PC-3 (cell line): ENCODE results near the gene CCDC85B. TPM values are rescaled to one million over a fixed set of nuclear protein-coding genes. Genes with fewer than 3 reads are reported as not detected.

Source experiments
- ATAC-seq: fragments of 200-7000 bp; cut with Tn5 transposase; 2 replicates; pipeline ENCODE4 v1.9.1; 2020; ENCODE audit warnings: mild to moderate bottlenecking, moderate library complexity
- BruUV-seq: library from RNA; stranded (reverse); fragments of 400-500 nt; replicated peaks from 2 replicates; lab custom pipeline; 2021; lab: Mats Ljungman, UMichigan
- CTCF ChIA-PET: fragments of 300-600 bp; sonication (Branson Sonifier 250); formaldehyde crosslinking; loops from one replicate; lab custom pipeline; 2022; ENCODE audit warnings: antibody characterized with exemption; lab: Charles Lee
- POLR2A ChIA-PET: fragments of 300-600 bp; sonication (Branson Sonifier 250); formaldehyde crosslinking; loops from one replicate; lab custom pipeline; 2022; ENCODE audit warnings: antibody characterized with exemption; ENCODE audit not compliant: unreplicated experiment; lab: Charles Lee
- DNase-seq: peaks from one replicate; pipeline ENCODE4 v3.0.0-alpha.2; 2015
- H2AFZ ChIP-seq: fragments of 300-600 bp; sonication (generic); 2 replicates; pipeline ENCODE4 v1.6.0; 2016; ENCODE audit warnings: antibody characterized with exemption, low read length
- H3F3A ChIP-seq: fragments of 300-600 bp; sonication (generic); one replicate; pipeline ENCODE4 v1.6.0; 2017; ENCODE audit warnings: antibody characterized with exemption, low read length, control low read depth, mild to moderate bottlenecking; ENCODE audit not compliant: unreplicated experiment
- H3K27ac ChIP-seq: fragments of 300-600 bp; sonication (generic); 2 replicates; pipeline ENCODE4 v1.5.1; 2016; ENCODE audit warnings: mild to moderate bottlenecking, low read length
- H3K27me3 ChIP-seq: fragments of 300-600 bp; sonication (generic); 2 replicates; pipeline ENCODE4 v1.6.1; 2016; ENCODE audit warnings: low read length, mixed read lengths
- H3K36me3 ChIP-seq: fragments of 300-600 bp; sonication (generic); 2 replicates; pipeline ENCODE4 v1.6.1; 2016; ENCODE audit warnings: low read depth, mixed run types, low read length, mixed read lengths
- H3K4me1 ChIP-seq: fragments of 300-600 bp; sonication (generic); 2 replicates; pipeline ENCODE4 v1.5.1; 2016; ENCODE audit warnings: low read length; ENCODE audit not compliant: insufficient read depth
- H3K4me2 ChIP-seq: fragments of 300-600 bp; sonication (generic); 2 replicates; pipeline ENCODE4 v1.6.0; 2016; ENCODE audit warnings: low read length
- H3K4me3 ChIP-seq: fragments of 300-600 bp; sonication (generic); 2 replicates; pipeline ENCODE4 v1.5.1; 2016; ENCODE audit warnings: mild to moderate bottlenecking, low read length, mixed read lengths
- H3K79me2 ChIP-seq: fragments of 300-600 bp; sonication (generic); 2 replicates; pipeline ENCODE4 v1.6.1; 2017; ENCODE audit warnings: low read length, mixed read lengths
- H3K9ac ChIP-seq: fragments of 300-600 bp; sonication (generic); 2 replicates; pipeline ENCODE4 v1.6.0; 2016; ENCODE audit warnings: mild to moderate bottlenecking, low read length
- H3K9me2 ChIP-seq: fragments of 300-600 bp; sonication (generic); replicated peaks from 2 replicates; pipeline ENCODE4 v1.6.1; 2016; ENCODE audit warnings: mixed run types, low read length, mixed read lengths
- H3K9me3 ChIP-seq: fragments of 300-600 bp; sonication (generic); 2 replicates; pipeline ENCODE4 v1.6.1; 2016; ENCODE audit warnings: low read length, mixed read lengths
- H4K20me1 ChIP-seq: fragments of 300-600 bp; sonication (generic); 2 replicates; pipeline ENCODE4 v1.6.1; 2016; ENCODE audit warnings: low read length, mixed read lengths
- EZH2 ChIP-seq: fragments of 300-600 bp; sonication (generic); IDR thresholded peaks from one replicate; pipeline ENCODE4 v1.6.1; 2017; ENCODE audit warnings: antibody characterized with exemption, mild to moderate bottlenecking, low read length; ENCODE audit not compliant: unreplicated experiment
- EZH2phosphoT487 ChIP-seq: fragments of 300-600 bp; sonication (generic); IDR thresholded peaks from 2 replicates; pipeline ENCODE4 v1.6.1; 2018; ENCODE audit warnings: mild to moderate bottlenecking, antibody characterized with exemption, low read length, borderline replicate concordance
- intact Hi-C: fragments of 100-400 bp; cut with micrococcal nuclease; formaldehyde crosslinking; loops from 2 replicates; pipeline ENCODE4 v1.9.0; 2023
- total RNA-seq: library from RNA; depleted of rRNA; stranded (reverse); fragments of >200 nt; gene quantifications from 2 replicates; pipeline ENCODE4 v1.2.3, GENCODE V29; 2014
- TF ChIP-seq, protein P1 (sequence below): fragments of 300-600 bp; sonication (generic); conservative IDR thresholded peaks from 2 replicates; pipeline ENCODE4 v1.5.1; 2017; ENCODE audit warnings: antibody characterized with exemption, low read depth, mild to moderate bottlenecking, low read length

CCDC85B gene
- total RNA-seq, 1 experiment from 2014 or later = 207 TPM

DNA sequence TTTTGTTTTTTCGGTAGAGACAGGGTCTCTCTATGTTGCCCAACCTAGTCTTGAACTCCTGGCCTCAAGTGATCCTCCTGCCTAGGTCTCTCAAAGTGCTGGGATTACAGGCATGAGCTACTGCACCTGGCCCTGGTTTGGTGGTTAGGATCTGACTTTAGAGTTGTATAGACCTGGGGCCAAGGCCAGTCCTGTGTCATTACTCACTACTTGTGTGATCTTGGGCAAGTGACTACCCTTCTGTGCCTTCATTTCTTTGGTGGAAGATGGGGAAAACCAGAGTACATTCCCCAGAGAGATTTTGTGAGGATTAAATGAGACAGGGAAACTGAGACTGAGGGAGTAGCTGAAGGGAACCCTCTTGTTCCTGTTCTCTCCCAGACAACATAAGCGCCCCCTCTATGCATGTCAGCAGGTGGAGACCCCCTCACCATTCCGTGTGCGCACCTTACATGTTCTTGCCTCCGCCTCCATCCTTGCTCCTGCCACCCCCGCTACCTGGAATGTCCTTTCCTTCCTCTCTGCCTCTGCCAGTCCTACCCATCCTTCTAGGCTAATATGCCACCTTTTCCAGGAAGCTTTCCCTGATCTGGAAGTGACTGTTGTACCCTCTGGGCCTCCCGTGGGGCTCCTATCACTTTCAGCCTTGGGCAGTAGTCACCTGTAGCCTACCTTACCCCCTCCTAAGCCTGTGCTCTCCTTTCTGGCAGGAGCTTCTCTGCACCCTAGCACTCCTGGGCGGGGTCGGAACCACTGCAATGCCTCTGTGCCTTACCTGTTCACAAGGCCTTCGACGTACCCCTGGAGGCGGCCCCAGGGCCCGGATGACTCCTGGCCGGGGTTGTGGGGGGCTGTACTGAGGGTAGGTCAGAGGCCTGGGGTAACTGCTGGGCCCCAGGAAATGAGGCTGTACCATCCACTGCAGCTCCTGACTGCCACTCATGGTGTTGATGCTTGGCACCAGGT is 5.8 kb downstream of the CCDC85B start:
- Histone ChIP-seq H3K79me2 (peaks cover 77% of the 10 kb centered on the region), H3K9ac (peak overlapping the region; percentile 98), H3K4me3 (peak overlapping the region; percentile 78), H2AFZ (no peak overlapping the region), H3F3A (peaks cover 57% of the 10 kb centered on the region), H4K20me1 (peaks cover 64% of the 10 kb centered on the region), H3K4me1 (peaks cover 38% of the 10 kb centered on the region), H3K27me3 (no peaks in the 10 kb centered on the region), H3K27ac (peak overlapping the region; percentile 96), H3K4me2 (peak overlapping the region; percentile 96), H3K36me3 (peaks cover 64% of the 10 kb centered on the region), H3K9me3 (no peaks in the 10 kb centered on the region), H3K9me2 (no peaks in the 10 kb centered on the region)
- BruUV-seq = no TSS peak
- ChIA-PET CTCF (interaction anchor here (0.8 kb wide), 1 partner anchor 16 kb away, joined by 3 read pairs; no protein-coding TSS in a partner anchor), POLR2A (interaction anchor here (0.5 to 0.8 kb wide), 3 partner anchors 15 to 83 kb away, joined by 3 read pairs; no protein-coding TSS in a partner anchor)
- TF ChIP-seq EZH2phosphoT487 (no peak), EZH2 (no peak)
- TF ChIP-seq, protein P1, sequence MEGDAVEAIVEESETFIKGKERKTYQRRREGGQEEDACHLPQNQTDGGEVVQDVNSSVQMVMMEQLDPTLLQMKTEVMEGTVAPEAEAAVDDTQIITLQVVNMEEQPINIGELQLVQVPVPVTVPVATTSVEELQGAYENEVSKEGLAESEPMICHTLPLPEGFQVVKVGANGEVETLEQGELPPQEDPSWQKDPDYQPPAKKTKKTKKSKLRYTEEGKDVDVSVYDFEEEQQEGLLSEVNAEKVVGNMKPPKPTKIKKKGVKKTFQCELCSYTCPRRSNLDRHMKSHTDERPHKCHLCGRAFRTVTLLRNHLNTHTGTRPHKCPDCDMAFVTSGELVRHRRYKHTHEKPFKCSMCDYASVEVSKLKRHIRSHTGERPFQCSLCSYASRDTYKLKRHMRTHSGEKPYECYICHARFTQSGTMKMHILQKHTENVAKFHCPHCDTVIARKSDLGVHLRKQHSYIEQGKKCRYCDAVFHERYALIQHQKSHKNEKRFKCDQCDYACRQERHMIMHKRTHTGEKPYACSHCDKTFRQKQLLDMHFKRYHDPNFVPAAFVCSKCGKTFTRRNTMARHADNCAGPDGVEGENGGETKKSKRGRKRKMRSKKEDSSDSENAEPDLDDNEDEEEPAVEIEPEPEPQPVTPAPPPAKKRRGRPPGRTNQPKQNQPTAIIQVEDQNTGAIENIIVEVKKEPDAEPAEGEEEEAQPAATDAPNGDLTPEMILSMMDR = no peak
- peak; percentile 21 for DNase-seq
- no peak for ATAC-seq
- intact Hi-C loops = loop anchor here (2.0 kb wide), 1 partner anchor 16 kb away; no protein-coding TSS in a partner anchor

DNA sequence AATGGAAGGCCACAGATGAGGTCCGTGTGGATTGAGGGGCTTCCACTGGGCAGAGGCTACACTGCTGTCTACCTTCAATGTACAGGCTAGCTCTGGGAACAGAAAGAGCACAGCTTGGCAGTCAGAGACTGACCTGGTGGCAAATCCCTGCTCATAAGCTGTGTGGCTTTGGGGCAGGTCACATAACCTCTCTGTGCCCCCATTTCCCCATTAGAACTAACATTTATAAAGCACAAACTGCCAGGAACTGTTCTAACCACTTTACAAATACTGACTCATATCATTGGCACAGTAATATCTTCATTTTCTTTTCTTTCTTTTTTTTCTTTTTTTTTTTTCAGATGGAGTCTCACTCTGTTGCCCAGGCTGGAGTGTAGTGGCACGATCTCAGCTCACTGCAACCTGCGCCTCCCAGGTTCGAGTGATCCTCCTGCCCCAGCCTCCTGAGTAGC is 6.6 kb downstream of the CCDC85B start:
- CTCF ChIA-PET = interaction anchor here (0.8 kb wide), 1 partner anchor 15 kb away, joined by 3 read pairs; no protein-coding TSS in a partner anchor

More for the DNA sequence above, 6.6 kb downstream of the CCDC85B start:
- peaks cover 64% of the 10 kb centered on the region for H4K20me1 ChIP-seq
- H3K27ac ChIP-seq = peak overlapping the region; percentile 96
- H3K36me3 ChIP-seq = peaks cover 64% of the 10 kb centered on the region
- no peak for ATAC-seq
- peak overlapping the region; percentile 98 for H3K9ac ChIP-seq
- DNase-seq = peak; percentile 30
- H3K4me3 ChIP-seq = peak overlapping the region; percentile 78
- BruUV-seq = no TSS peak
- peaks cover 84% of the 10 kb centered on the region for H3K79me2 ChIP-seq
- H3F3A ChIP-seq = peaks cover 57% of the 10 kb centered on the region
- POLR2A ChIA-PET = interaction anchor here (0.5 to 0.8 kb wide), 2 partner anchors 14 to 19 kb away, joined by 3 read pairs; no protein-coding TSS in a partner anchor
- H3K4me1 ChIP-seq = peaks cover 45% of the 10 kb centered on the region
- intact Hi-C loops = loop anchor here (2.0 kb wide), 1 partner anchor 16 kb away; no protein-coding TSS in a partner anchor
- H3K4me2 ChIP-seq = peak overlapping the region; percentile 96
- TF ChIP-seq EZH2 (no peak), EZH2phosphoT487 (no peak)
- TF ChIP-seq, protein P1 = no peak
- no peak overlapping the region for H2AFZ ChIP-seq
- H3K9me3 ChIP-seq = no peaks in the 10 kb centered on the region
- H3K9me2 ChIP-seq = no peaks in the 10 kb centered on the region
- no peaks in the 10 kb centered on the region for H3K27me3 ChIP-seq
